DMS53 treated with DMSO at 0.1 percent for 48 hours (cell line): ENCODE measurements around the gene ZNF609.

ENCODE experiments used
- DNase-seq: peaks from one replicate; lab custom pipeline; 2025; ENCODE audit not compliant: unreplicated experiment; lab: John Stamatoyannopoulos, UW

The ZNF609 gene, protein sequence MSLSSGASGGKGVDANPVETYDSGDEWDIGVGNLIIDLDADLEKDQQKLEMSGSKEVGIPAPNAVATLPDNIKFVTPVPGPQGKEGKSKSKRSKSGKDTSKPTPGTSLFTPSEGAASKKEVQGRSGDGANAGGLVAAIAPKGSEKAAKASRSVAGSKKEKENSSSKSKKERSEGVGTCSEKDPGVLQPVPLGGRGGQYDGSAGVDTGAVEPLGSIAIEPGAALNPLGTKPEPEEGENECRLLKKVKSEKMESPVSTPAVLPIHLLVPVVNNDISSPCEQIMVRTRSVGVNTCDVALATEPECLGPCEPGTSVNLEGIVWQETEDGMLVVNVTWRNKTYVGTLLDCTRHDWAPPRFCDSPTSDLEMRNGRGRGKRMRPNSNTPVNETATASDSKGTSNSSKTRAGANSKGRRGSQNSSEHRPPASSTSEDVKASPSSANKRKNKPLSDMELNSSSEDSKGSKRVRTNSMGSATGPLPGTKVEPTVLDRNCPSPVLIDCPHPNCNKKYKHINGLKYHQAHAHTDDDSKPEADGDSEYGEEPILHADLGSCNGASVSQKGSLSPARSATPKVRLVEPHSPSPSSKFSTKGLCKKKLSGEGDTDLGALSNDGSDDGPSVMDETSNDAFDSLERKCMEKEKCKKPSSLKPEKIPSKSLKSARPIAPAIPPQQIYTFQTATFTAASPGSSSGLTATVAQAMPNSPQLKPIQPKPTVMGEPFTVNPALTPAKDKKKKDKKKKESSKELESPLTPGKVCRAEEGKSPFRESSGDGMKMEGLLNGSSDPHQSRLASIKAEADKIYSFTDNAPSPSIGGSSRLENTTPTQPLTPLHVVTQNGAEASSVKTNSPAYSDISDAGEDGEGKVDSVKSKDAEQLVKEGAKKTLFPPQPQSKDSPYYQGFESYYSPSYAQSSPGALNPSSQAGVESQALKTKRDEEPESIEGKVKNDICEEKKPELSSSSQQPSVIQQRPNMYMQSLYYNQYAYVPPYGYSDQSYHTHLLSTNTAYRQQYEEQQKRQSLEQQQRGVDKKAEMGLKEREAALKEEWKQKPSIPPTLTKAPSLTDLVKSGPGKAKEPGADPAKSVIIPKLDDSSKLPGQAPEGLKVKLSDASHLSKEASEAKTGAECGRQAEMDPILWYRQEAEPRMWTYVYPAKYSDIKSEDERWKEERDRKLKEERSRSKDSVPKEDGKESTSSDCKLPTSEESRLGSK (N-terminal part only)

DNA sequence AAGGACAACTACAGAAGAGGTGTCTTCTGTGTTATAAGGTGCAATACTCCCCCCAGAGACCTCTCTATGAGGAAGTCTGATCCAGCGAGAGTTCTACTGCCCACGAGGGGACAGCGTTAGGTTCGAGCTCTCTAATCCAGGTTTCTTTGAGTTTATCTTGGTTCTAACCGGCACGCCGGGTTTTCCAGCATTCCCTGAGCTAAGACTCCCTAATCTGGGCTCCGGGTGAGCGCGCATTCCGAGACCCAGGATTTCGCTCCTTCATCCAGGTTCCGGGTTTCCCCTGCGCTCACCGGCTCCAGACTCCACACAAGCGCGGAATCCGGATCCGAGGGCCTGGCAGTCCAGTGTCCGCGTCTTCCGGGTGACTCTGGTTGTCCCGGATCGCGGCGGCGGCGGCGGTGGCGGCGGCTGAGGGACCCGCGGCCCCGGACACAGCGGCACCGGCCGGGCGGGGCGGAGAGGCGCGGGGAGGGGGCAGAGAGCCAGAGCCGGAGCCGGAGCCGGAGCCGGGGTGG, at the start of gene ZNF609:
TSS of gene ZNF609 (plus strand) at position 373 of the 518 bp plus-strand sequence. CDS start 38,842 bp downstream, outside the sequence.
- DNase-seq: peak; percentile 53

GRCh38 chr15:64412216-64412615, 48.2 kb upstream of the ZNF609 start:
- no peak for DNase-seq

GRCh38 chr15:64422697-64423096, 37.7 kb upstream of the ZNF609 start:
- no peak for DNase-seq

DNA sequence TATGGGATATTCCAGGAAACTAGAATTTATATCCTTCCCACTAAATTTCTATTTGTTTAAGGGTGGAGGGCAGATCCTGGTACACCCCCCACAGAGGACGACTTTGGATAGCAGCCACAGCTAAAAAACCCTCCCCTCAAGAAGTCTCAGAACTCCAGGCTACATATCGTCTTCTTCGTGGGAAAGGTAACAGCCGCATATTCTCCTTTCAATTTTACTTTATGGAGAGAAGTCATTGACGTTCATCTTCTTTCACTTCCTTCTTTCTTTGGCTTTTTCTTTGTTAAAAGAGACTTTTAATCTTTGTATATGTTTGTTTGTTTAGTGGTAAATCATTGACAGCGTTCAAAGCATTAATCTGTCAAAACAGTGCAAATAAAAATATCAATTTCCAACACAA, 36.4 kb upstream of the ZNF609 start:
- DNase-seq: no peak

GRCh38 chr15:64425221-64425620, 35.2 kb upstream of the ZNF609 start:
- DNase-seq: no peak

GRCh38 chr15:64426845-64427465, 33.4 kb upstream of the ZNF609 start:
- no peak for DNase-seq

DNA sequence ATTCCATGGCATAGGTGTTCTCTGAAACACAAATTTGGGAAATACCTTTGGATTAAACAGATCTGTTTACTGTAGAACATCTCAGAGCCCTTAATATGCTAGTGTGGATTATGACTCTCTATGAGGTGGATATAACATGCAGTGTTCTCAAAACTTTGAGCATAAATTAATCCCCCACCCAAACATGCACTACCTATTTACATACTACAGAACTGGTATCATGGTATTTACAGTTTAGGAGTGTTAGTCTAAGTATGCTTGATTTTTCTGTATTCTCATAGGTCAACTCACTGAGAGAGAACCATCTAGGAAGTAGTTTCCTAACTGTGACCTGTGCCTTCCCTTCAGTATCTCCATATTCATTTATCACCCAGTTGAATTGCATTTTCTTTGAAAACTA, 30.9 kb upstream of the ZNF609 start:
- DNase-seq: no peak

- DNase-seq: no peak
Observed at GRCh38 chr15:64430000-64430735, 30.2 kb upstream of the ZNF609 start.

DNA sequence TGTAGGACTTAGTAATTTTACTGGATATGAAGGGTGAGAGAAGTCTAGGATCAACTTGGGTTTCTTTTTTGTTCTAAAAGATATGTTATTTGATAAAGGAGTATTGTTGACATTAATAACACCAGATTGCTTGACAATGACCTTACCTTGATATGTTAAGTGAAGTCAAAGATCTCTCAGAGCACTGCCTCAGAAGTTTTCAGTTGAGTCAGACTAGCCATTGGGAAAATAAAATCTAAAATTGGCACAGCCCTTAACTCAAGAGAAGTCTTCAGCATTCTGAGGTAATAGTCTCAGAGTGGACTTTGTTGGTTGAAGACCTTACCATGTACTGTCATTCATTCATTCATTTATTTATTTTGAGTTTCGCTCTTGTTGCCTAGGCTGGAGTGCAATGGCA, 22.4 kb upstream of the ZNF609 start:
- DNase-seq: no peak

GRCh38 chr15:64438653-64439447, 21.5 kb upstream of the ZNF609 start:
- no peak for DNase-seq

DNA sequence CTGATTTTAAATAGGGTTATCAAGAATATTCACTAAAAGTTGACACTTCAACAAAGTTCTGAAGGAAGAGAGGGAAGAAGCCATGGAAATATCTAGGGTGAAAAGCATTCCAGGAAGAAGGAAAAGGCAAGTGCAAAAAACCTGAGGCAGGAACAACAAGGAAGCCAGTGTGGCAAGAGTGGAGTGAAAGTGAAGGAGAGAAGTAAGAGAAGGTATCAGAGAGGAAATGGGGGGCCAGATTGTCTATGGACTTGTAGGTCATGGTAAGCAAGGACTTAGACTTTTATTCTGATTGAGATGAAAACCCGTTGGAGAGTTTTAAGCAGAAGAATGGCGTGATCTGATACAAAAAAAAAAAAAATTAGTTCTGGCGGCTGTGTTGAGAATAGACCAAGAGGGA, 18.5 kb upstream of the ZNF609 start:
- DNase-seq: no peak

DNA sequence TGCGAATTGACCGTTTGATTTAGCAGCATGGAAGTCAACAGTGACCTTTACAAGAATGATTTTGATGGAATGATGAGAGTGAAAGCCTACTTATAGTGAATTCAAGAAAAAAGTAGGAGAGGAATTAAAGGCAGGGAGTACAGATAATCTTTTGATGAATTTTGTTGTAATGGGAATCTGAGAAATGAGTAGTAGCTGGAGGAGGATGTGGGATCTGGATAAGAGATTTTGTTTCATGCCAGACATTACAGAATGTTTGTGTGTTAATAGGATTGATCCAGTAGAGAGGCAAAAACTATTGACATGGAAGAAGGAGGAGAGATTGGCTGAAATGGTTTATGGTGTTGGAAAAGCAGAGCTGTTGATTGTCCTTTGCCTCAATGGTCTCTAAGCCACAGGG, 17.4 kb upstream of the ZNF609 start:
- DNase-seq: no peak

GRCh38 chr15:64443747-64444621, 16.4 kb upstream of the ZNF609 start:
- no peak for DNase-seq

DNA sequence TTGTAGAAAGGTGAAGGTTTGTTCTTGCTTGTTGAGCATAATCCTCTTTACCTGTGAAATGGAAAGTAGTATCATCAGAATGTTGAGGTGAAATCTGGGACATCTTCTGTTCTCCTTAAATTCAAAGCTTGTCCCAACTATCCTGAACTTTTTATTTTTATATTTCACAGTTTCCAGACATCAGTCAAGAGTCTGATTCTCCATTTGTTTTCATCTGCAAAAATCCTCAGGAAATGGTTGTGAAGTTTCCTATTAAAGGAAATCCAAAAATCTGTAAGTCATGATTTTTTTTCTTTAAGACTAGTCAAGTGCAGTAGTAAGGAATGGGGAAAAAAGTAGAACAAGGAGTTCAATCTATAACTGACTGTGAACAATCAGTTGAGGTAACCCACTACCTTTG, 15.5 kb upstream of the ZNF609 start:
- DNase-seq: no peak

DNA sequence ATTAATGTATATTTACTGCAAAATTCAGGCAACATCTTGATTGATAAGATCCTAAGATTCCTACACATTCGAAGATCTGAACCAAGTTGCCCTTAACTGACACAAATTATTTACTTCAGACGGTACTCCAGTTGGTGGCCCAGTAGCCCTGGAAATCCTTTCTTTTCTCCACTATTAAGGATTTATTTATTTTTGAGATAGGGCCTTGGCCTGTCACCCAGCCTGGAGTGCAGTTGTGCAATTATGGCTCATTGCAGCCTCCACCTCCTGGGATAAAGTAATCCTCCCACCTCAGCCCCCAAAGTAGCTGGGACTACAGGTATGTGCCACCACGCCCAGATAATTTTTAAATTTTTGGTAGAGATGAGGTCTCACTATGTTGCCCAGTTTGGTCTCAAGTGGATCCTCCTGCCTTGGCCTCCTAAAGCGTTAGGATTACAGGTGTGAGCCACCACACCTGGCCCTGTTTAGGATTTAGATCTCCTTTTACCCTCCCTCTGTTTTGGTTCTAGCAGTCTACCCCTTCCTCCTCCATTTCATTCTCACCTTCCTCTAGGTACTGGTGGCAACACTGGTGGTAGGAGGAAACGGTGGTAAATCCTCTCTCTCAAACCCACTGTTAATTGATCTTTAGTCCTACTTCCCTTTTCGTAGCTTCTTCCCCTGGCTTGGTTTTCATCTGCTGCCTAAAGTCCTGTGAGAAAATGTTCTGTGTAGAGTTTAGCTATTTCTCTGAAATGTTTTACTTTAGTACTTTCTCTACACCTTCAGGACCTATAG, 12.7 kb upstream of the ZNF609 start:
- DNase-seq: no peak

DNA sequence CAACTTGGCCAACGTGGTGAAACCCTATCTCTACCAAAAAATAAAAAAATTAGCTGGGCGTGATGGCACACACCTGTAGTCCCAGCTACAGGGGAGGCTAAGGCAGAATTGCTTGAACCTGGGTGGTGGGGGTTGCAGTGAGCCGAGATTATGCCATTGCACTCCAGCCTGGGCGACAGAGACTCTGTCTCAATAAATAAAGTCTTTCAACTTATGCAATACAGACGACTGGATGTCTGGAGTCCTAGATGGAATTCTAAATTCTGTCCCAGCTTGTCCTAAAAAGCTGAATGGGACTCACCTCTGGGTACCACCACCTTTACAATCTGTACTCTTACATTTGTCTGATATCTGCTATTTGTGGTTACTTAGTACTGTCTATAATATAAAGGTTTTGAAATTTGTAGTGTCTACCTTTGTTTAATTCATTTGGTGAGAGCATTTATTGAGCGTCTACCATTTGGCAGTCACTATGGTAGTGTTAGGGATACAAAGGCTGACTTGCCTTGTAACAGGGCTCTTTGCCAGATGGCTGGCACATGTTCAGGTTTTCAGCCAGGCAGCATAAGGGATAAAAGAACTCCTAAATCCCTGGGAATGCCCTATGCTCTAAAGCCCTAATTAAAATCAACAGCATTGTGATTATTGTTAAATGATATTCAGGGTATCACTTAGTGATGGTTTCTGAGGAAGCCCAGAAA, 7.2 kb upstream of the ZNF609 start:
- no peak for DNase-seq

- DNase-seq: no peak
Observed at GRCh38 chr15:64453689-64454037, 6.7 kb upstream of the ZNF609 start.
